ENCODE data around the gene ACTA2.
"Not testable (repeated sequence)": the region's sequence is repeated elsewhere in the genome, so short reads cannot be mapped to it uniquely, and the experiment has no call there.

The ACTA2 gene

GRCh38 chr10:88949051-88949450 is 3.5 kb downstream of the ACTA2 start:
- DNase-seq: no peak

GRCh38 chr10:88946965-88947590 is 5.5 kb downstream of the ACTA2 start:
- no peak for DNase-seq

GRCh38 chr10:88946200-88946599 is 6.4 kb downstream of the ACTA2 start:
- DNase-seq: no peak

- DNase-seq: no peak
These were observed 7.8 kb downstream of the ACTA2 start for GRCh38 chr10:88944813-88945212.

GRCh38 chr10:88943778-88944177 is 8.8 kb downstream of the ACTA2 start:
- no peak for DNase-seq

GRCh38 chr10:88941026-88941425 is 11.5 kb downstream of the ACTA2 start:
- DNase-seq: no peak

GRCh38 chr10:88938938-88939337 is 13.6 kb downstream of the ACTA2 start:
- DNase-seq: no peak

GRCh38 chr10:88938039-88938438 is 14.5 kb downstream of the ACTA2 start:
- DNase-seq: no peak

GRCh38 chr10:88936656-88937055 is 15.9 kb downstream of the ACTA2 start:
- no peak for DNase-seq

GRCh38 chr10:88934900-88935672 is 17.5 kb downstream of the ACTA2 start:
- peak; percentile 84 for DNase-seq

- DNase-seq: no peak
These were observed 19.0 kb downstream of the ACTA2 start for GRCh38 chr10:88933564-88933963.

GRCh38 chr10:88932539-88933256 is 19.9 kb downstream of the ACTA2 start:
- DNase-seq: peak; percentile 63

- DNase-seq: not testable (repeated sequence)
These were observed 20.5 kb downstream of the ACTA2 start for GRCh38 chr10:88932029-88932428.

- DNase-seq: no peak
These were observed 21.0 kb downstream of the ACTA2 start for GRCh38 chr10:88931548-88931947.

GRCh38 chr10:88928254-88928653 is 24.3 kb downstream of the ACTA2 start:
- no peak for DNase-seq

- DNase-seq: no peak
These were observed 25.2 kb downstream of the ACTA2 start for GRCh38 chr10:88927416-88927690.

- DNase-seq: peak; percentile 44
These were observed 25.8 kb downstream of the ACTA2 start for GRCh38 chr10:88926566-88927415.

- DNase-seq: no peak
These were observed 29.1 kb downstream of the ACTA2 start for GRCh38 chr10:88923520-88923919.

GRCh38 chr10:88922041-88922440 is 30.5 kb downstream of the ACTA2 start:
- DNase-seq: no peak

- DNase-seq: no peak
These were observed 31.5 kb downstream of the ACTA2 start for GRCh38 chr10:88920986-88921593.

- no peak for DNase-seq
These were observed 32.4 kb downstream of the ACTA2 start for GRCh38 chr10:88920198-88920597.

GRCh38 chr10:88919041-88919440 is 33.5 kb downstream of the ACTA2 start:
- no peak for DNase-seq

Data from right hindlimb (tissue), 1 donor.